ENCODE results near the gene GNG12. TPM values are rescaled to one million over a fixed set of nuclear protein-coding genes. Genes with fewer than 3 reads are reported as not detected.

Gene GNG12
- total RNA-seq, 1 donor from 2014 or later: 18.5 TPM

DNA sequence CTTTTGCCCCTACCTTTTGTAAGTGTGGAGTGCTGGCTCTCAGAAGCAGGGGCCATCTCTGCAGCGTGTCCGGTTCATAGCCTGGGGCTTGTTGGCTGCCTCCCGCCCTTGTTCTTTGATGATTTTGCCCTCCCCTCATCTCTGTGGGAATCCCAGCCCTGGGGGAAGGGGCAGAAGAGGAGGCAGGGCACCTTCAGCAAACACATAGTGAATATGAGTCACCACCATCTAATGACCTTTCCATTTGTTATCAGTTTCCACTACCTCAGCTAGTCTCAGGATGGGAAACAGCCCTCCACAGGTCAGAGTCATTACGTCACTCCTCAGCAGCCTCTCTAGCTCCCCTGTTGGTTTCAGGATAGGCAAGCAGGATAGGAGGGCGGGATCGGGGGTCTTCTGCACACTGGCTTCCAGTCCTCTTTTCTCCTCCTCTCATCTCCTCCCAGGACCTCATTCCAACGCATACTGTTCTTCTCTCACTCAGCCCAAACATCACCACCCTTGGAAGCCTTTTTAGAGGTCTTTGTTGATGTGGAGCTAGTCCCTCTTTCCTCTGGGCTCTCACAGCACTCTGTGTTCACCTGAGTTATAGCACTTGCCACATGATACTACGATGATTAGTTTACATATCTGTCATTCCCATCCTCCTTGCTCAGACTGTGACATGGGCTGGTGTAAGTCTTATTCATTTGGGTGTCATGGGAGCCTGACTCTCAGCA is 132.4 kb downstream of the GNG12 start:
- peak; percentile 8 for DNase-seq (ENCODE audit: low read depth, low spot score)
- H3K9me3 Mint-ChIP-seq: no peaks in the 10 kb centered on the region
- no peak overlapping the region for H3K4me3 Mint-ChIP-seq

GRCh38 chr1:67700220-67700619 is 133.0 kb downstream of the GNG12 start:
- Mint-ChIP-seq H3K27ac (ENCODE audit: unreplicated experiment) (peak overlapping the region; percentile 69), H3K36me3 (ENCODE audit: low read depth) (no peaks in the 10 kb centered on the region), H3K27me3 (ENCODE audit: low read depth) (no peaks in the 10 kb centered on the region), H3K4me1 (peaks cover 16% of the 10 kb centered on the region), H3K4me3 (no peak overlapping the region), H3K9me3 (no peaks in the 10 kb centered on the region)
- DNase-seq (ENCODE audit: low read depth, low spot score): no peak
- TF ChIP-seq CTCF (conservative IDR thresholded peaks at IDR 0.05): no peak

More for the DNA sequence above, 132.4 kb downstream of the GNG12 start:
- Mint-ChIP-seq H3K27ac (ENCODE audit: unreplicated experiment) (peak overlapping the region; percentile 69), H3K27me3 (ENCODE audit: low read depth) (no peaks in the 10 kb centered on the region), H3K36me3 (ENCODE audit: low read depth) (no peaks in the 10 kb centered on the region), H3K4me1 (peaks cover 16% of the 10 kb centered on the region)
- TF ChIP-seq CTCF (conservative IDR thresholded peaks at IDR 0.05): peak; percentile 53

GRCh38 chr1:67696708-67697107 is 136.6 kb downstream of the GNG12 start:
- Mint-ChIP-seq H3K9me3 (no peaks in the 10 kb centered on the region), H3K36me3 (ENCODE audit: low read depth) (no peaks in the 10 kb centered on the region), H3K27ac (ENCODE audit: unreplicated experiment) (no peak overlapping the region), H3K27me3 (ENCODE audit: low read depth) (no peaks in the 10 kb centered on the region), H3K4me3 (no peak overlapping the region), H3K4me1 (peaks cover 16% of the 10 kb centered on the region)
- no peak for TF ChIP-seq CTCF (conservative IDR thresholded peaks at IDR 0.05)
- no peak for DNase-seq (ENCODE audit: low read depth, low spot score)

- peaks cover 12% of the 10 kb centered on the region for H3K4me1 Mint-ChIP-seq
- no peaks in the 10 kb centered on the region for H3K9me3 Mint-ChIP-seq
- no peak overlapping the region for H3K27ac Mint-ChIP-seq (ENCODE audit: unreplicated experiment)
- no peak for DNase-seq (ENCODE audit: low read depth, low spot score)
- no peak overlapping the region for H3K4me3 Mint-ChIP-seq
- TF ChIP-seq CTCF (conservative IDR thresholded peaks at IDR 0.05): no peak
- H3K36me3 Mint-ChIP-seq (ENCODE audit: low read depth): no peaks in the 10 kb centered on the region
- no peaks in the 10 kb centered on the region for H3K27me3 Mint-ChIP-seq (ENCODE audit: low read depth)
Observed at GRCh38 chr1:67695963-67696362, 137.3 kb downstream of the GNG12 start.

GRCh38 chr1:67691712-67692111 is 141.6 kb downstream of the GNG12 start:
- peaks cover 10% of the 10 kb centered on the region for H3K4me1 Mint-ChIP-seq
- no peaks in the 10 kb centered on the region for H3K27me3 Mint-ChIP-seq (ENCODE audit: low read depth)
- H3K9me3 Mint-ChIP-seq: no peaks in the 10 kb centered on the region
- no peak overlapping the region for H3K4me3 Mint-ChIP-seq
- TF ChIP-seq CTCF (conservative IDR thresholded peaks at IDR 0.05): no peak
- H3K27ac Mint-ChIP-seq (ENCODE audit: unreplicated experiment): no peak overlapping the region
- DNase-seq (ENCODE audit: low read depth, low spot score): no peak
- peaks cover 10% of the 10 kb centered on the region for H3K36me3 Mint-ChIP-seq (ENCODE audit: low read depth)

Measured in neural crest cell (in vitro differentiated cells).